HG02885 (cell line): ENCODE results near the gene KLHL35.

Experiments
- ATAC-seq: cut with Tn5 transposase; IDR thresholded peaks from one replicate; pipeline ENCODE4 v1.9.1; 2021; ENCODE audit warnings: mild to moderate bottlenecking; ENCODE audit not compliant: unreplicated experiment, poor library complexity

KLHL35 gene

DNA sequence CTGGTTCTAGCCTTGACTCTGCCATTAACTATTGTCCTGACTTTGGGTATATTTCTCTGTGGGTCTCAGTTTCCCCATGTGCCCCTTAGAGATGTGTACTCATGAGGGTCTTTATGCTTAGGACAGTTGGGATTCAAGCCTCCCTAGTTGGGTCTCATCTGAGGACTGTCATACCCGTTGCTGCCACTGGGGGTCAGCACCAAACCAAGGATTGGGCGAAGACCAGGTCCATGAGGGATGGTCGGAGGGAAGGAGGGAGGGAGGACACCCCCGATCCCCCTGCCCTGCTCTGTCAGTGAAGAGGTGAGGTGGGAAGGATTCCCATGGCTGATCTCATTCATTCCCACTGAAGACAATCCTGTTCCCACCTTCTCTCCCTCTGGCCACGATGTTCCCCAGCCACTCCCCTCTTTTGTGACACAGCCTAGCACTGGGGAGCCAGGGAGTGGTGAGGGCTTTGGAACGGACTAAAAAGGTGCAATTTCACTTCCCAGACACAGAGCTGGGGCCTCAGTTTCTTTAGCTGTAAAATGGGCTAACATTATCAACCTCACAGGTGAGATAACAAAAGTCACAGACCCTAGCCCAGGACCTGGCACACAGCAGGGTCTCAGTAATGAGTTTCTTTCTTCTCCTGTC is 12.4 kb upstream of the KLHL35 start:
- ATAC-seq = peak; percentile 61

DNA sequence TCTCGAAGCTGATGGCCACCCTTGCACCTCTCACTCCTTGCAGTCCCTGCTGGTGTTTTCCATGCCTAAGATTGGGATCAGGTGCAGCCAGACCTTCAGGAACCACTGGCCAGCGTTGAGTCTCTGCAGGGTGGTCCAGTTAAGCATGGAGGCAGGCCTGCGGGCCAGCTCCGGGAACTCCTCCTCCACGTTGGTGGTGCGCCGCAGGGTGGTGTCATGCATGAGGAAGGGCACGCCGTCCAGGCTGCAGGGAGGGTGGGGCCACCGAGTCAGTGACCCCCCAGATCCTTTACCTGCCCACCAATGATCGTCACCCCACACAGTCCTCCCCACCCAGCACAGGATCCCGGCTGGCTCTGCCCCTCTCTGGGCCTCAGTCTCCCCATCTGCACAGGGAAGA is 10.0 kb upstream of the KLHL35 start:
- no peak for ATAC-seq

DNA sequence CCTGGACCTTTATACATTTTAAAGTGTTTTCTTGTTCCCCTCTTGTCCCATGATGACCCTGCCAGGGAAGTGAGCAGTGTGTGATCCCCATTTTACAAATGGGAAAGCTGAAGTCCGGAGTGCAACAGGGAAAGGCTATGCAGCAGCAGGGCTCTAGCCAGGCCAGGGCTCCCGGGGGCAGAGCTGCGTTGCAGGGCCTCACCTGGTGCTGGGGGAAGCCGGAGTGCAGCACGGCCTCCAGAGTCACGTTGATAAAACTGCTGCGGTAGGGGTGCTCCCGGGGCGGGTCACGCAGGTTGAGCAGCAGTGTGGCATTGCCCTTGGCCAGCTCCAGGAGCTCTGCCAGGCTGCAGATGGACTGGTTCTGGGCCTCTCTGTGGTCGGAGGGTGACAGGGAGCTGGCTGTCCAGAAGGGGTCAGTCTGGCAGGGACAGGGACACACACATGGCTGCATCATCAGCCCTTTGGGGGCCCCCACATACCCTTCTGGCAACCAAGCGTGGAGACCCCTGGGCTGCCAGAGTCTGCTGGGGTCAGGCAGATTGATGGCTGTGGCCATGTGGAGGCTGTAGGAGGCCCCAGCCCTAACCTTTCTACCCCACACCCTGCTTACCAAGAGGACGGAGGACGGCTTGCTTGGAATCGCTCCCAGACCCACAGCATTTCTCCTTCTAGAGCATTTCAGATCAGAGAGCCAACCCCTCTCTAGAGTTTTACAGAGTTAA is 9.3 kb upstream of the KLHL35 start:
- no peak for ATAC-seq

DNA sequence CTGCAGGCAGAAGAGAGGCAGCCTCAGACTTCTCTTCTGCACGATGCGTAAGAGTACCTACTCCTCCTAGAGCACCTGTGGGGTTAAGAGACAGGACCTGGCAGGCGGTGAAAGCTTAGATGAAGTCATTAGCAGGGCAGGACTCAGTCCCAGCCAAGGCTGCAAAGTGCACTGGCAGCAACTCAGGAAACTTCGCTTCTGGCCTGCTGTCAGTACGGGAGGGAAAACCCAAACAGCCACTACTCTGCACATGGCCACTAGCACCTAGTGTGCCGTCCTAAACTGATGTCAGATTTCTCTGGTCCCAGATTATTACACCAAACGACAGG is 8.8 kb upstream of the KLHL35 start:
- ATAC-seq = no peak

DNA sequence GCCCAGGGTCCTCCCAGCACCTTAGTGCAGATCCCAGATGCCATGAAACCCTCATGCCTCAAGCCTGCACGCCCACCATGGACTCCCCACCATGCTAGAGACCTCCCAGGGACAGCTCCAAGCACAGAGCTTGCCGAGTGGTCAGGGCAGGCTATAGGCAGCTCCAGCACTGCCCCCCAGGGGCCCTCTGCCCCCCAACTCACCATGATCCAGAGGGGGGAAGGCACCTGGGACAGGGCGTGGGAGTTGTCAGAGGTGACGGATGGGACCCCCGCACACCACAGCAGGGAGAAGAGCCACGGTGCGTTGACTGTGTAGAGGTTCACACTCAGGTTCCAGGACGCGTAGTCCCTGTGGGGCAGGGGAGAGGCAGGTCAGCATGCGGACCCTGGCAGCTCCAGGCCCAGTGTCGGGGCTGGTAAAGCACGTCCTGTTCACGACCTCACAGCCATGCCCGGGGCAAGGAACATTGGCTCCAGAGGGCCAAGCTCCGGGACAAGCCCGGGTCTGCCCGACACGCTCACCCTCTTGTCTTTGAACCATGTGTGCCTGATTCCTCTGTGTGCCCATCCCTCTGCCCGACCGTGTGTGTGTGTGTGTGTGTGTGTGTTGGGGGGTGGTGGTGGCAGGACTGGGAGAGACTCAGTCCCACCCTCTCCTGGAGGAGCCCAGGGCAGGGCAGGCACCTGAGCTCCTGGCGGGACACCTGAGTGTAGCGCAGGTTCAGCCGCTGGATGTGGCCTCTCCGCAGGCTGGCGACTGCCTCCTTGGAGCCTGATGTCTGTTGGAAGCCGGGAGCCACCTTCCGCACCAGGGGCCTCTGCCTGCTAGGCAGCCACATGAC is 8.2 kb upstream of the KLHL35 start:
- ATAC-seq = no peak

DNA sequence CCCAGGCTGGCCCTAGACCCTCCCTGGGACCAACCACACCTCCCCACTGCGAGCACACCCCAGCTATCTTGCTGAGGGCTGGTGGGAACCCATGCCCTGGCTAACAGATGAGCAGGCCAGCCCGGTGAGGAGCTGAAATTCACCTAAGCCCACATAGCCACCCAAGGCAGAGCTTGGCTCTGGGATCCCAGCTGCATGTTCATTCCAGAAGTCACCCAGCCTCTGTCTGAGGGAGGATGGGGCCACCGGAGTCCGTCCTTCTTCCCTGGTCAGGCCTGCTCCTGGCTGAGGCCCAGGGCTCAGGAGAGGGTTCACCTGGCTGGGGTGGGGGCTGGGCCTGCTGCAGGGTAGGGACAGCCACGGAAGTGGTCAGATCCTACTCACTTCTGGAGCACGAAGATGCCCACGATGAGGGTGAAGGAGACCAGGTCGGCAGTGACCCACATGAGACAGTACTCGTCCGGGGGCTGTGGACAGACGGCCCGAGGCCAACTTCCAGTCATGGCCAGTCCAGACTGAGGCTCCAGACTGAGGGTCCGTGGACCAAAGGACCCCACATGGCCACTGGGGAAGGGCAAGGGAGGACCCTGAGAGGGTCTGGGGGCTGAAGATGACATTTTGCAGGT is 6.6 kb upstream of the KLHL35 start:
- ATAC-seq = no peak

DNA sequence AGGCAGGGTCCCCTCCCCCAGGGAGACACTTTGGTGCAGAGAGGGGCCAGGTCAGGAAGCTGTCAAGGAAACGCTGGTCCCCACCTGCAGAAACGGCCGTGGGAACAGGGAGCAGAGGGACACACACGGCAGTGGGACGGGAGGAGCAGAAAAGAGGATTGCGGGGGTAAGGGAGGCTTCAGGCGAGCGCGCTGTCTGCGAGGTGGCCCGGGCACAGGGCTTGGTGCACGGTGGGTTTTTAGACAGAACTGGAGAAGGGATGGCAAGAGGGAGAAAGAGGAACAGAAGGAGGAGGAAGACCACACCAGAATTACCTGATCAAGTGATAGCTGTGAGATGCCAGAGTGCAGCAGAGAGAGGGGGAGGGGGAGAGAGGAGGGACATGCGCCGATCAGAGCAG is 6.0 kb upstream of the KLHL35 start:
- ATAC-seq = no peak

DNA sequence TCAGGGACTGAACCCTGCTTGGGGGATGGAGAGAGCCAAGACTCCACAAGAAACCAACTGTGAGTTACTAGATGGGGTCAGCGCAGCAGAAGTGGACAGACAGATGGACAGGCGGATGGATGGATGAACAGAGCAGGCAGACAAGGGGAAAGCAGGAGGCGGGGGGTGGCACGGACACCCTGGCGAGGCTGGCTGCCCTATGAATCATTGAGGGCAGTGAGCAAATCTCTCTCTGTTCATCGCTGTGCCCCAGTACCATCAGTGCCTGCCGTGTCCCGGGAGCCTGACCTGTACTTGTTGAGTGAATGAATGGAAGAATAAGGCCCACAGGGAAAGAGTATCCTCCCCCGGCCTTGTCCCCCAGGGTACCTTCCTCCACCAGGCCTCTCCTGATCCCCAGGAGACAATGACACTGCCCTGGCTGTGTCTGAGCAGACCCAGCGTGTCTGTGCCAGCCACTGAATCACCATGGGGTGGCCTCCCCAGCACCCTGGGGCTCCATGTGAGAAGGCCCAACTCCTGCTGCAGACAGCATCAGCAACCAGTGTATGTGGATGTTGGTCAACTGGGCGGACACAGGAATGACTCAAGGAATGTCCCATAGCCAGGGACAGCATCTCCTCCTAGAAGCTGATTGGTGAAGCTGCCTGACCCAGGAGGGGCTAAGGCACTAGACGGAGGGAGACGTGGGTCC is 5.1 kb upstream of the KLHL35 start:
- no peak for ATAC-seq

DNA sequence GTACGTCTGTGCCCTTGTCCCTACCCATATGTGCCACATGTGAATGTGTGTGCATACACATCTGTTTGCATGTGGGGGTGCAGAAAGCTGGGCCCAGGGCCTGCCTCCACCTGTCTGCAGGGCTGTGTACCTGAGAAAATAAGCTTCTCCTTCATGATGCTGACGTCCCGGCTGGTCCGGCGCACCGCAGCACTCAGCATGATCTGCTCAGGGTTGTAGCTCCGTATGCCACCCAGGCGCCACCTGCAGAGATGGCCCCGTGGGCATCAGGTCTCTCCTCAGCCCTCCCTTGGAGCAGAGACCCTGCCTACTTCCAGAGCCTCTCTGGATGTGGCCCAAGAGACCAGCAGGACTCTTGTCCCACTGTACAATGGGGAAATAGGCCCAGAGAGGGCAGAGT is 3.8 kb upstream of the KLHL35 start:
- no peak for ATAC-seq

DNA sequence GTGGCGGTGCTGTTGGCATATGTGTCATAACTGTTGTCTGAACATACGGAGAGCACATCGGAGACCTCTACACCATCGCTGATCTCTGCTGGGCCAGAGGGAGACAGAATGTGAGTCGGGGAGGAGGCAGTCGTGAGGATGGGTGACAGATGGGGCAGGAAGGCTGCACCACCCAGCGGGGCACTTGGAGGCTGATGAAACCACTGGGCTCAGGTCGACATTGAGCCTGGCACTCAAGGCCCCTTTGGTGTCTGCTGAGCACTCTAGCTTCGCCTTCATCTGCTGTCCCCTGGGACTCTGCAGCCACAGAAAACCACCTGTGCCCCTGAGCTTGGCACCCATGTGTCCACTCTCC is 2.5 kb upstream of the KLHL35 start:
- no peak for ATAC-seq

DNA sequence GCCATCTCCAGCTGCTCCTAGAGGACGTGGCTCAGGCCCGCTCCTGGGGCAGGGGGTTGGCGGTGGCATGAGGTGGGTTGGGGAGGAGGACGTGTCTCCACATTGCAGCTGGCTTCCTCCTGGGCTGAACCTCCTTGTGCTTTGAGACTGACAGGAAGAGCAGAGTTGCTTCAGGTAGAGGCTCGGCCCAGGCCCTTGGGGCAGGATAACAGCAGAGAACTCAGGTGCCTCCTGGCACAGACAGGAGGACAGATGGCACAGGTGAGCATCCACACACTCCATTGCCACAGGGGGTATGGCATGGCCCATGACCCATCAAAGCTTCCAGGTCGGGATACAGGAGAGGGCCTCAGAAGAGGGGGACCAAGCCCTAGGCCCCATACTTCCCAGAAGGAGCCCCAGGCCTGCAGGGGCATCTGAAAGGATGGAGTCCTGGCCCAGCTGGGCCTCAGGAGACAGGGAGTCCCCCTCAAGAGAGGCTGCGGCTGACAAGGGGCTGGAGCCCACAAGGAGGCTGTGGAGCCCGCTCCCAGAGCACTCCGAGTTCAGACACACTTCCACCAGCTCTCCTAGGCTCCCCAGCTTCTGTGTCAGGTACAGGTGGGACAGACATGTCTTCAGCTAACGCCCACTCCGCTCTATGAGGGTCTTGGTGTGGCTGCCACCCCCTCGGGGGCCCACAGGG is 2.0 kb upstream of the KLHL35 start:
- ATAC-seq = no peak

DNA sequence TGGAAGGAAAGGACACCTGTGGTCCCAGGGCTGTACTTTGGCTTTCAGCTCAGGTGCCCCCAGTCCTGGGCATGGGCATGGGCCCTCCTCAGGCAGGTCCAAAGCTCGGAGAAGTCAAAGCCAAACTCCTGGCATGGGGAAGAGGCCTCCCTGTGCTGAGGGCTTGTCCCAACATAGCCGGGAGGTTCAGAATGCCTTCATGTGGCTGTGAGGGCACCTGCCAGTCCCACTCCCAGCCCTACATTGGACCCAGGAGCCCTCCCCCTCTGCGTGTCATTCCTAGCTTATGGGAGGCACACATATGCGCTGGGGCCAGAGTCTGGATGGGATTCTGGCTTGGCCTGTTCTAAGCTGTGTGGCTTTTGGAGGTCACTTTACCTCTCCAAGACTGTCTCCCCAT is 1.0 kb upstream of the KLHL35 start:
- no peak for ATAC-seq

DNA sequence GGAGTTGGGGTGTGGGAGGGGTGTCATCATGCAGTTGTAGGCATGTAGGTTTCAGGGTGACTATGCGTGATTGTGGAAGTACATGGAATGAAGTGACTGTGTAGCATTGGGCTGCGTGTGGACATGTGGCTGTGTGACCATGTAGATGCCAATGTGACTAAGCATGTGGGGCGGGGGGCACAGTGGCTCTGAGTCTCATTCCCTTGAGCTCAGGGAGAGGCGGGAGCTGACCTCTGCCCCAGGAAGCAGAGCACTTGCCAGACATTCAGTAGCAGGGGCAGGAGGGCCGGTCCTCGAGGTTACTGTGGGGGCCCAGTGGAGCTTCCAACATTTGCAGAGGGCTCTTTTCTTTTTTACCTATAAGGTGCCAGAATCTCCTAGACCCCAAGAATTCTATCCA is 440 bp upstream of the KLHL35 start:
- no peak for ATAC-seq

DNA sequence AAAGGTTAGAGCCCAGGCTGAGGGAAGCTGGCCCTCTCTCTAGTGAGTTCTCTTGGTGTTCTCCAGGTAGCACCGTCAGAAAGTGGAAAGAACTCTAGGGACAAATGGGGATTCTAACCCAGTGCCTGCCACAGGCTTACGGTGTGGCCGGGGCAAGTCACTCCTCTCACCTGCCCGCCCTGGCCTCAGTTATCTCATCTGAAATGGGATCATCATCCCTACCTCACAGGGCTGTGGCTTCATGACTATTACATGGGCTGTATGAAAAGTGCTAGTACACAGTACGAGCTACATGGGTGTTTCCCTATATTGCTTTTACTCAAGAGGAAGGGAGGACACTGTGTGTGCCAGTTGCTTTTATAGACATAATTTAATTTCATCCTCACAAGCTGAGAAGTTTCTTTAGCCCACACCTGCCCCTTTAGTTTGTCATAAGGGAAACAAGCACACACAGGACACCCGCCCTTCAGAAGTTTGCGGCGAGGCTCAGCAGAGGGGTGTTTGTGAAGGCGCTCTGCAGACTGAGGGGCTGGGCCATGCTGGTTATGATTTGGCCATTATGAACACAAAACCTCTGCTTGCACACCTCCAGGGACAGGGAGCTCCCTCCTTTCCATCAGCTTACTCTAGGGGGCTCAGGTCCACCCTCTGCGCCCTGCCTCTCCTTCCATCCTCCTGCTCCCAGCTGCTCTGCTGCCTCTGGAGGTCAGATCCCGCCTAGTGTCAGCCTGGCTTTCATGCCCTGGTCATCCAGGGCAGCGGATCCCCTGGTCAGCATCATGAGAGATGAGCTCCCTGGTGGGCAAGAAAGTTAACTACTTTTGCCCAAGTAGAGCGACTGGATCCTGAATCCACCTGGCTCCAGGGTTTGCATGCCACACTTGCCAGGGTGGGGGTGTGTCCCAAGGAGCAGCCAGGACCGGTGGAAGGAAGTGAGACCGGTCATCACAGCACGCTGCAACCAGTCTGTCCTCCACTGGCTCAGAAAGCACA is 1.2 kb downstream of the KLHL35 start:
- no peak for ATAC-seq

DNA sequence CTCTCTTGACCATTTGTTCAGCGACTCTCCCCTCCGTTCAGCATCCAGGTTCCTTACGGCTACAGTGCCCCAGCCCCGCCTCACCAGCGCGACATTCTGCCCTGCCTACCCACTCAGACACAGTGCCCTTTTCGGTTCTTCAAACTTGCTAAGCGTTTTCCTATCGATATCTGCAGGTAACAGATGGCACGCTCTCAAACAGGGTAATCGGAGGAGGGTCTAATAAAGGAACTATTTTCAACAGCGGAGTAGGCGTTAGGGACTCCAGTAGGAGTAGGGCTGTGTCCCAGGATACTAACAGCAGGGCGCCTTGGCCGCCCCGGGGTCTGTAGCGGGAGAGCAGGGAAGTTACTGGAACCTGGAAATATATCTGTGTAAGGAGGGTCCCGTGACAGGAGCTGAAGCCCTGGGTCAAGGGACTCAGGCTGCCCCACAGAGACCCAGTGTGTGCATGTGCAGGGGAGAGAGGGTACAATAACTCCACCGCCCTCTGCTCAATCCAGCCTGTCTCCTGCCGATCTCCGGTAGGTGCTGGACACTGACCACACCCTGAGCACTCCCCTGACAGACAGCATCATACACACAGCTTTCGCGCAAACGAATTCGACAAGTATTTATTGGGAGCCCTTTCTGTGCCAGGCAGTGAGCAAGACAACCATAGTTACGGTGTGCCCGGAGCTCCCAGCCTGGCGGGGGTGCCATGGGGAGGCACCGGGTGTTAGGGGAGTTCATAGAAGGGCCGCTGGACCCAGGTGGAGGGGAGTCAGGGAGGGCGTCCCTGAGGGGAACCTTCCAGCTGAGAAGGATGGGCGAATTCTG is 2.1 kb downstream of the KLHL35 start:
- ATAC-seq = no peak

DNA sequence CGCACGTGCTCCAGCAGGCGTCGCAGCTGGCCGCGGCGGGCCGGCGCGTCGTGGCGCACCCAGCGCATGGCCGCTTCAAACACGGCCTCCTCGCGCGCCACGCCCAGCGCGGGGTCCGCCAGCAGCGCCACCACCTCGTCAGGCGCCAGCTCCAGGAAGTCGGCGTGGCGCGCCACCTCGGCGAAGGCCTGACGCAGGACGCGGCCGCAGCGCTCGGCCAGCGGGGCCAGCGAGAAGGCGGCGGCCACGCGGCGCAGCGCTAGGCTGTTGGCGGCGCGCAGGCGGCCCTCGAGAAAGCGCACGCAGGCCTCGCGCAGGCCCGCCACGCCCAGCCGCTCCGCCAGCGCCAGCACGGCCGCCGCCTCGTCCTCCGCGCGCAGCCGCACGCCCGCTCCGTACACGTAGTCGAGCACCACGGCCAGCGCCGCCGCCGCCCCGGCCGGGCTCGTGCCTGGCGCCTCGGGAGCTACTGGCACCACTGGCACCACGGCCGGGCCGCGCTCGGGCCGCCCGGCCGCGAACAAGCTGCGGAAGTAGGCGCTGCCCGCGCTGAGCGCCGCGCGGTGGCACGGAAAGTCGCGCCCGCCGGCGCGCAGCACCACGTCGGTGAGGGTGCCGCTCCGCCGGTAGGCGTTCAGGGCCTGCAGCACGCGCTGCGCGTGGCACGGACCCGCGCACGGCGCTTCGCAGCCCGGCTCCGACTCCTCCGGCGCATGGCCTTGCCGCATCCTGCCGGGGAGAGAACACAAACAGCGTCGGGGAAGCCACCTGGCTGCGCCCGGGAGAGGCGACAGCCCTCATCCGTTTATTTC is 2.9 kb downstream of the KLHL35 start:
- ATAC-seq = peak; percentile 65

DNA sequence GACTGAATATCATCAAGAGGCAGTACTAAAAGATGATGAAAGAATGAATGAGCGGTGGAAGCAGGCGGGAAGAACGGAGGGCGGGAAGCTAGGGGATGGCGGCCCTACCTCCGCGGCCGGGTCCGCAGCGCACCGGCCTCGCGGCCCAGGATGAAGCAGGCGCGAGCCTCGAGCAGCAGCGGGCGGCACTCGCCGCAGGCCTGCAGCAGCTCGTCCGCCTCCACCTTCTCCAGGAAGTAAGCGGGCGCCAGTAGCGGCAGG is 3.4 kb downstream of the KLHL35 start:
- ATAC-seq = no peak
